Measurements from ENCODE around the gene KIF5A. TPM values are rescaled to one million over a fixed set of nuclear protein-coding genes. Genes with fewer than 3 reads are reported as not detected.

KIF5A gene
- total and polyA plus RNA-seq, 2 of the 13 experiments (the other 11 are each of a cell fraction or from before 2014, with no cell fraction given): 1.6 to 11.9 TPM

GRCh38 chr12:57632958-57633840, 83.4 kb downstream of the KIF5A start, which contains the start of gene B4GALNT1 (continued):
- TF ChIP-seq ZNF609 (CRISPR knock-in tag; IDR thresholded peaks at IDR 0.05; ENCODE audit: borderline replicate concordance): peak; percentile 53; the same call in 1 of the 2 replicates
- peak; percentile 95 for TF ChIP-seq ZNF441 (CRISPR knock-in tag; IDR thresholded peaks at IDR 0.05; ENCODE audit: borderline replicate concordance)
- TF ChIP-seq TOE1 (CRISPR knock-in tag; IDR thresholded peaks at IDR 0.05): no peak
- peak; percentile 82; the same call in 1 of the 2 replicates for TF ChIP-seq ZC3H13 (CRISPR knock-in tag; IDR thresholded peaks at IDR 0.05)
- TF ChIP-seq KDM3A (CRISPR knock-in tag; IDR thresholded peaks at IDR 0.05; ENCODE audit: low read depth): 0 out of 2 replicates have a peak, but pooled peaks have one; percentile 53
- peak; percentile 76; the same call in 1 of the 2 replicates for TF ChIP-seq ARID4A (CRISPR knock-in tag; IDR thresholded peaks at IDR 0.05; ENCODE audit: borderline replicate concordance)
- TF ChIP-seq NFRKB (IDR thresholded peaks at IDR 0.05): no peak
- TF ChIP-seq ZNF543 (CRISPR knock-in tag; IDR thresholded peaks at IDR 0.05): 0 out of 2 replicates have a peak, but pooled peaks have one; percentile 75
- TF ChIP-seq ARNTL (CRISPR knock-in tag; IDR thresholded peaks at IDR 0.05): 0 out of 2 replicates have a peak, but pooled peaks have one; percentile 39
- TF ChIP-seq ZBTB39 (CRISPR knock-in tag; IDR thresholded peaks at IDR 0.05): no peak
- no peak for TF ChIP-seq KDM5A (IDR thresholded peaks at IDR 0.05; ENCODE audit: borderline replicate concordance, low read length)
- TF ChIP-seq NR2F1 (CRISPR knock-in tag; IDR thresholded peaks at IDR 0.05): 0 out of 4 replicates have a peak, but pooled peaks of 1 of the 2 experiments have one; percentile 33
- TF ChIP-seq FOXC1 (CRISPR knock-in tag; IDR thresholded peaks at IDR 0.05; ENCODE audit: borderline replicate concordance): peak; percentile 85; the same call in 1 of the 2 replicates
- no peak for TF ChIP-seq ATRX (CRISPR knock-in tag; IDR thresholded peaks at IDR 0.05; ENCODE audit: borderline replicate concordance)
